ENCODE data around the gene TRAF2. TPM values are rescaled to one million over a fixed set of nuclear protein-coding genes. Genes with fewer than 3 reads are reported as not detected.

Gene TRAF2
- total RNA-seq, 1 donor from 2014 or later, result 59.5 TPM

GRCh38 chr9:136969774-136970173 lies 83.5 kb downstream of the TRAF2 start:
- intact Hi-C loops (cut with micrococcal nuclease), result loop anchor here (10.0 kb wide), 1 partner anchor 485 kb away; the partner anchor contains the start of gene NSMF
- no peak for DNase-seq (ENCODE audit: low spot score)
- H3K36me3 Mint-ChIP-seq (ENCODE audit: low read depth), result no peaks in the 10 kb centered on the region
- peaks cover 2% of the 10 kb centered on the region for H3K27me3 Mint-ChIP-seq (ENCODE audit: low read depth)
- no peak overlapping the region for H3K27ac Mint-ChIP-seq
- H3K9me3 Mint-ChIP-seq, result no peaks in the 10 kb centered on the region
- peaks cover 9% of the 10 kb centered on the region for H3K4me1 Mint-ChIP-seq (ENCODE audit: low read depth)
- H3K4me3 Mint-ChIP-seq (ENCODE audit: low read depth), result no peak overlapping the region

DNA sequence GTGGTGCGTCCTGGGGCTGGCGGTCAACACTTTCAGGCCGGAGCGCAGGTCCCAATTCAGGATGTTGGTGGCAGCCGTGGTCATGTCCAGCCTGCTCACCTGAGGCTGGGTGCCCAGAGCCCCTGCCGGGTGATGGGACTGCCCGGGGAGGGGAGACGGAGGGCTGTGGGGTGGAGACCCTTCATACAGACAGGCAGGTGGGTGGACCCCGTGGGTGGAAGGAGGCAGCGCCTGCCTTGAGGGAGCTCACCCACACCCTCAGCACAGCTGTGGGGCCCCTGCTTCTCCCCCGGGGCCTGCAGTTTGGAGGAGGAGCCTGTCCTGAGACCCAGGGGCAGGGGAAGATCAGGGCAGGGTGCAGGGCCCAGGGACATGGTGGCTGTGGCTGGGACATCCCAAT lies 84.0 kb downstream of the TRAF2 start:
- Mint-ChIP-seq H3K36me3 (ENCODE audit: low read depth) (no peaks in the 10 kb centered on the region), H3K4me1 (ENCODE audit: low read depth) (peaks cover 12% of the 10 kb centered on the region), H3K4me3 (ENCODE audit: low read depth) (no peak overlapping the region), H3K27ac (no peak overlapping the region), H3K27me3 (ENCODE audit: low read depth) (peaks cover 2% of the 10 kb centered on the region), H3K9me3 (no peaks in the 10 kb centered on the region)
- intact Hi-C loops (cut with micrococcal nuclease), result loop anchor here (10.0 kb wide), 1 partner anchor 484 kb away; the partner anchor contains the start of gene NSMF
- no peak for DNase-seq (ENCODE audit: low spot score)

- H3K9me3 Mint-ChIP-seq, result no peaks in the 10 kb centered on the region
- H3K27ac Mint-ChIP-seq, result no peak overlapping the region
- no peaks in the 10 kb centered on the region for H3K36me3 Mint-ChIP-seq (ENCODE audit: low read depth)
- H3K4me3 Mint-ChIP-seq (ENCODE audit: low read depth), result no peak overlapping the region
- H3K4me1 Mint-ChIP-seq (ENCODE audit: low read depth), result peaks cover 7% of the 10 kb centered on the region
- intact Hi-C loops (cut with micrococcal nuclease), result loop anchor here (10.0 kb wide), 1 partner anchor 483 kb away; the partner anchor contains the start of gene NSMF
- no peak for DNase-seq (ENCODE audit: low spot score)
- H3K27me3 Mint-ChIP-seq (ENCODE audit: low read depth), result no peaks in the 10 kb centered on the region
Observed at GRCh38 chr9:136971746-136972145, 85.4 kb downstream of the TRAF2 start.

GRCh38 chr9:136972335-136972734 lies 86.0 kb downstream of the TRAF2 start:
- Mint-ChIP-seq H3K9me3 (no peaks in the 10 kb centered on the region), H3K27me3 (ENCODE audit: low read depth) (no peaks in the 10 kb centered on the region), H3K4me3 (ENCODE audit: low read depth) (no peak overlapping the region), H3K36me3 (ENCODE audit: low read depth) (no peaks in the 10 kb centered on the region), H3K27ac (no peak overlapping the region), H3K4me1 (ENCODE audit: low read depth) (peaks cover 7% of the 10 kb centered on the region)
- DNase-seq (ENCODE audit: low spot score), result no peak
- intact Hi-C loops (cut with micrococcal nuclease), result loop anchor here (10.0 kb wide), 1 partner anchor 482 kb away; the partner anchor contains the start of gene NSMF

GRCh38 chr9:136972743-136973142 lies 86.4 kb downstream of the TRAF2 start:
- no peak for DNase-seq (ENCODE audit: low spot score)
- Mint-ChIP-seq H3K4me1 (ENCODE audit: low read depth) (peaks cover 7% of the 10 kb centered on the region), H3K9me3 (no peaks in the 10 kb centered on the region), H3K4me3 (ENCODE audit: low read depth) (no peak overlapping the region), H3K27ac (no peak overlapping the region), H3K27me3 (ENCODE audit: low read depth) (no peaks in the 10 kb centered on the region), H3K36me3 (ENCODE audit: low read depth) (no peaks in the 10 kb centered on the region)
- intact Hi-C loops (cut with micrococcal nuclease), result loop anchor here (10.0 kb wide), 1 partner anchor 482 kb away; the partner anchor contains the start of gene NSMF

GRCh38 chr9:136973618-136974617 lies 87.6 kb downstream of the TRAF2 start:
- DNase-seq (ENCODE audit: low spot score), result no peak
- intact Hi-C loops (cut with micrococcal nuclease), result loop anchor here (10.0 kb wide), 1 partner anchor 481 kb away; the partner anchor contains the start of gene NSMF
- H3K4me3 Mint-ChIP-seq (ENCODE audit: low read depth), result no peak overlapping the region
- H3K27ac Mint-ChIP-seq, result no peak overlapping the region
- H3K9me3 Mint-ChIP-seq, result no peaks in the 10 kb centered on the region
- H3K36me3 Mint-ChIP-seq (ENCODE audit: low read depth), result no peaks in the 10 kb centered on the region
- H3K4me1 Mint-ChIP-seq (ENCODE audit: low read depth), result peaks cover 7% of the 10 kb centered on the region
- H3K27me3 Mint-ChIP-seq (ENCODE audit: low read depth), result no peaks in the 10 kb centered on the region

DNA sequence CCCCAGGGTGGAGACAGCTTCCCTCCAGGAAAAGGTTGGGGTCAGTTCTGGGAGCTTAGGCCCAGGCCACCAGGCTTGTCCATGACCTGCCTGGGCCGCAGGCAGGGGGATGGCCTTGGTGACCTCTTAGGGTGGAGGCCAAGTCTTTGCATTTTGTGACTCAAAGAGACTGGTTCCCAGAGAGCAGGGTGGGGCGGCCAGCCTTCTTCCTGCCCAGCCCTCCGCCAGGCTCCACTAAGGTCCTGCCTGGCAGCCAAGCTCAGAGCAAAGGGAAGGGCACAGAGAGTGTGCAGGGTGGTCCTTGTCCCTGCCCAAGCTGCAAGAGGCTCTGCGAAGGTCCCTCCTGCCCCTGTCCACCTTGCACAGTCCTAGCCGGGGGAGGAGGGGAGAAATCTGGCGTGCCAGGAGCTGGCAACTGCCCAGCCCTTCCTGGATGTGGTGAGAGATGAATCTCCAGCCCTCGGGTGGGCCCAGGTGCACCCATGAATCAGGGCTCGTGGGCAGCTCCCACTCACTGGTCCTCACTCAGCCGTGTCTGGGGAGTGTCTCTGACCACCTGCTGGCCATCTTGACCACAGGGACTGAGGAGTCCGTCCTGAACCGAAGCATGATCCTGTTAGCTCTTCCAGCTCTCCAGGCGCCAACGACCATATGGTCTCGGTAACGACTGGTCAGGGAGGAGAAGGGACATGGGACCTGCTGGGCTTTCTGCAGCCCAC lies 88.7 kb downstream of the TRAF2 start:
- peaks cover 7% of the 10 kb centered on the region for H3K4me1 Mint-ChIP-seq (ENCODE audit: low read depth)
- H3K36me3 Mint-ChIP-seq (ENCODE audit: low read depth), result no peaks in the 10 kb centered on the region
- no peak for DNase-seq (ENCODE audit: low spot score)
- no peaks in the 10 kb centered on the region for H3K9me3 Mint-ChIP-seq
- no peak overlapping the region for H3K4me3 Mint-ChIP-seq (ENCODE audit: low read depth)
- no peaks in the 10 kb centered on the region for H3K27me3 Mint-ChIP-seq (ENCODE audit: low read depth)
- intact Hi-C loops (cut with micrococcal nuclease), result loop anchor here (10.0 kb wide), 1 partner anchor 480 kb away; the partner anchor contains the start of gene NSMF
- H3K27ac Mint-ChIP-seq, result no peak overlapping the region

- H3K4me1 Mint-ChIP-seq (ENCODE audit: low read depth), result peaks cover 7% of the 10 kb centered on the region
- no peaks in the 10 kb centered on the region for H3K36me3 Mint-ChIP-seq (ENCODE audit: low read depth)
- no peak for DNase-seq (ENCODE audit: low spot score)
- intact Hi-C loops (cut with micrococcal nuclease), result loop anchor here (10.0 kb wide), 1 partner anchor 479 kb away; the partner anchor contains the start of gene NSMF
- H3K27me3 Mint-ChIP-seq (ENCODE audit: low read depth), result no peaks in the 10 kb centered on the region
- no peak overlapping the region for H3K4me3 Mint-ChIP-seq (ENCODE audit: low read depth)
- no peak overlapping the region for H3K27ac Mint-ChIP-seq
- no peaks in the 10 kb centered on the region for H3K9me3 Mint-ChIP-seq
Observed at GRCh38 chr9:136975644-136976043, 89.3 kb downstream of the TRAF2 start.

Other genes with a start within 250 kb of the TRAF2 start
- gene EGFL7, start 223.6 kb upstream of the TRAF2 start, total RNA-seq, result 2.6 and 2.8 TPM in 2 replicates
- gene AGPAT2, start 199.1 kb upstream of the TRAF2 start, total RNA-seq, result 38.3 and 40.5 TPM in 2 replicates
- gene DIPK1B, start 173.9 kb upstream of the TRAF2 start, total RNA-seq, result 3.1 and 3.4 TPM in 2 replicates
- gene LCN10, start 143.6 kb upstream of the TRAF2 start, total RNA-seq, result 1.2 and 1.7 TPM in 2 replicates
- gene LCN6, start 138.0 kb upstream of the TRAF2 start, total RNA-seq, result not detected in 2 replicates
- not detected in 2 replicates for gene LCN8, start 128.3 kb upstream of the TRAF2 start, total RNA-seq
- not detected in 2 replicates for gene LCN15, start 122.0 kb upstream of the TRAF2 start, total RNA-seq
- 34.4 and 34.7 TPM in 2 replicates for gene TMEM141, start 95.2 kb upstream of the TRAF2 start, total RNA-seq
- 0.11 TPM in 1 of 2 replicates, not detected in the other for gene CCDC183, start 90.2 kb upstream of the TRAF2 start, total RNA-seq
- gene RABL6, start 78.6 kb upstream of the TRAF2 start, total RNA-seq, result 108 and 111 TPM in 2 replicates
- gene AJM1, start 44.0 kb upstream of the TRAF2 start, total RNA-seq, result 5.0 and 5.1 TPM in 2 replicates
- gene PHPT1, start 37.1 kb upstream of the TRAF2 start, total RNA-seq, result 127 and 133 TPM in 2 replicates
- gene MAMDC4, start 34.2 kb upstream of the TRAF2 start, total RNA-seq, result 19.0 and 21.0 TPM in 2 replicates
- gene EDF1, start 20.2 kb upstream of the TRAF2 start, total RNA-seq, result 381 and 410 TPM in 2 replicates
- gene FBXW5, start 58.2 kb downstream of the TRAF2 start, total RNA-seq, result 94.4 and 95.9 TPM in 2 replicates
- gene C8G, start 58.7 kb downstream of the TRAF2 start, total RNA-seq, result 0.76 and 0.89 TPM in 2 replicates
- 2.0 and 2.1 TPM in 2 replicates for gene LCN12, start 65.8 kb downstream of the TRAF2 start, total RNA-seq
- gene PTGDS, start 91.0 kb downstream of the TRAF2 start, total RNA-seq, result not detected in 2 replicates
- not detected in 2 replicates for gene LCNL1, start 96.5 kb downstream of the TRAF2 start, total RNA-seq
- 60.5 and 72.6 TPM in 2 replicates for gene PAXX, start 105.9 kb downstream of the TRAF2 start, total RNA-seq
- gene CLIC3, start 110.1 kb downstream of the TRAF2 start, total RNA-seq, result not detected in 2 replicates
- 27.4 and 31.4 TPM in 2 replicates for gene ABCA2, start 141.7 kb downstream of the TRAF2 start, total RNA-seq
- 0.21 TPM in 1 of 2 replicates, not detected in the other for gene FUT7, start 145.6 kb downstream of the TRAF2 start, total RNA-seq
- gene NPDC1, start 159.7 kb downstream of the TRAF2 start, total RNA-seq, result 32.7 and 36.0 TPM in 2 replicates
- gene ENTPD2, start 167.5 kb downstream of the TRAF2 start, total RNA-seq, result not detected in 2 replicates
- gene SAPCD2, start 184.0 kb downstream of the TRAF2 start, total RNA-seq, result 26.5 and 27.1 TPM in 2 replicates
- gene UAP1L1, start 191.0 kb downstream of the TRAF2 start, total RNA-seq, result 20.0 and 22.3 TPM in 2 replicates
- gene MAN1B1, start 200.5 kb downstream of the TRAF2 start, total RNA-seq, result 47.5 and 52.2 TPM in 2 replicates
- 318 and 321 TPM in 2 replicates for gene DPP7, start 228.2 kb downstream of the TRAF2 start, total RNA-seq